Sigmoid colon (tissue), 4 donors: ENCODE measurements around the gene MYO15B.

Experiments used
- EP300 ChIP-seq, 4 donors: sonication (generic); formaldehyde crosslinking; IDR thresholded peaks; one replicate each; pipeline ENCODE4 v1.6.1; 2017; ENCODE audit warnings: antibody characterized with exemption in 4 of 4
- POLR2AphosphoS5 ChIP-seq, 4 donors: sonication (generic); formaldehyde crosslinking; IDR thresholded peaks; one replicate each; pipeline ENCODE4 v1.6.1; 2017; ENCODE audit warnings: antibody characterized with exemption in 4 of 4
- TF ChIP-seq, protein P1 (sequence below), 4 experiments: fragments of 450-650 bp in 3 of 4; fragments of 200-600 bp in 1 of 4; IDR thresholded peaks; one replicate each; pipeline ENCODE4 v1.5.1; 2016 to 2019; ENCODE audit warnings: antibody characterized with exemption in 4 of 4, mild to moderate bottlenecking in 3 of 4, moderate library complexity in 2 of 4

DNA sequence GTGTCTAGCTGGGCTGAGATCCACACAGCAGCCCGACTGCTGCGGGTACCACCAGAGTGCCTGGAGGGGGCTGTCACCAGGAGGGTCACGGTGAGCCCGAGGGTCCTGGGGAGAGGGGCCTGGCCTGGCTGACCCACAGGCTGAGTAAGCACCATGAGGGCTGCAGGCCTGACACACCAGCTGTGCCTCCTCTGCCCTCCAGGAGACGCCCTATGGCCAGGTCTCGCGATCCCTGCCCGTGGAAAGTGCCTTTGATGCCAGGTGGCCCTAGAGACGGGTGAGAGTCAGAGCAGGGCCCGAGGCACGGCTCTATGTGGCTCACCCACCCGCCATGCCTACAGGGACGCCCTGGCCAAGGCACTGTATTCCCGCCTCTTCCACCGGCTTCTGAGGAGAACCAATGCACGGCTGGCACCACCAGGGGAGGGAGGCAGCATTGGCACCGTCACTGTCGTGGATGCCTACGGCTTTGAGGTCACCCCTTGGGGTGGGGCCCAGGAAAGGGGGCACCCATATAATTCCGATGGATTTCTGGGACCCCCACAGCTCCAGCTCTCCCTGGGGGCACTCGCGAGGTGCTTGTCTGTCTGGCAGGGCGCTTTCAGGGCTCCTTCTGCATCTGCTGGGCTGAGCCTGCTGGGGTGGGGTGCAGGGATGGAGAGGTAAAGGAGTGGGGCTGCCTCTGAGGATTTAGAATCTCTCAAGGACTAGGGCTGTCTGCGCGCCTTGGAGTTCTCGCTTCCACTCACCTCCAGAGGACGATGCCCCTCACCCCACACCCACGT lies 7.1 kb downstream of the MYO15B start:
- TF ChIP-seq, protein P1, sequence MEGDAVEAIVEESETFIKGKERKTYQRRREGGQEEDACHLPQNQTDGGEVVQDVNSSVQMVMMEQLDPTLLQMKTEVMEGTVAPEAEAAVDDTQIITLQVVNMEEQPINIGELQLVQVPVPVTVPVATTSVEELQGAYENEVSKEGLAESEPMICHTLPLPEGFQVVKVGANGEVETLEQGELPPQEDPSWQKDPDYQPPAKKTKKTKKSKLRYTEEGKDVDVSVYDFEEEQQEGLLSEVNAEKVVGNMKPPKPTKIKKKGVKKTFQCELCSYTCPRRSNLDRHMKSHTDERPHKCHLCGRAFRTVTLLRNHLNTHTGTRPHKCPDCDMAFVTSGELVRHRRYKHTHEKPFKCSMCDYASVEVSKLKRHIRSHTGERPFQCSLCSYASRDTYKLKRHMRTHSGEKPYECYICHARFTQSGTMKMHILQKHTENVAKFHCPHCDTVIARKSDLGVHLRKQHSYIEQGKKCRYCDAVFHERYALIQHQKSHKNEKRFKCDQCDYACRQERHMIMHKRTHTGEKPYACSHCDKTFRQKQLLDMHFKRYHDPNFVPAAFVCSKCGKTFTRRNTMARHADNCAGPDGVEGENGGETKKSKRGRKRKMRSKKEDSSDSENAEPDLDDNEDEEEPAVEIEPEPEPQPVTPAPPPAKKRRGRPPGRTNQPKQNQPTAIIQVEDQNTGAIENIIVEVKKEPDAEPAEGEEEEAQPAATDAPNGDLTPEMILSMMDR (IDR thresholded peaks at IDR 0.05), result no peak
- TF ChIP-seq EP300 (IDR thresholded peaks at IDR 0.05) (no peak), POLR2AphosphoS5 (IDR thresholded peaks at IDR 0.05) (no peak)
